Activated CD8-positive, alpha-beta memory T cell treated with anti-CD3 and anti-CD28 coated beads, Interleukin-2, amount 10 ng/mL, durations not matched to agents 7 days and 5 days (primary cell): Measurements from ENCODE around the gene CD274. TPM values are rescaled to one million over a fixed set of nuclear protein-coding genes. Genes with fewer than 3 reads are reported as not detected.
"Not testable (repeated sequence)": the region's sequence is repeated elsewhere in the genome, so short reads cannot be mapped to it uniquely, and the experiment has no call there.

ENCODE experiments used
- ATAC-seq: fragments of 150-1000 bp; cut with Tn5 transposase; one replicate; pipeline ENCODE4 v1.10.0; 2021; ENCODE audit warnings: moderate library complexity
- CTCF ChIA-PET: fragments of 350-600 bp; sonication (Branson Sonifier 250); formaldehyde crosslinking; loops from one replicate; lab custom pipeline; 2021; ENCODE audit warnings: antibody characterized with exemption; lab: Charles Lee
- DNase-seq: peaks from one replicate; pipeline ENCODE4 v3.0.0-alpha.2; 2020
- H3K27ac Mint-ChIP-seq: one replicate; pipeline ENCODE4 v1.8.0; 2021; ENCODE audit warnings: mild to moderate bottlenecking, mixed read lengths
- H3K27me3 Mint-ChIP-seq: one replicate; pipeline ENCODE4 v1.8.0; 2021; ENCODE audit warnings: mixed read lengths
- H3K36me3 Mint-ChIP-seq: one replicate; pipeline ENCODE4 v1.8.0; 2021; ENCODE audit warnings: mild to moderate bottlenecking, mixed read lengths
- H3K4me1 Mint-ChIP-seq: one replicate; pipeline ENCODE4 v1.8.0; 2021; ENCODE audit warnings: mixed read lengths
- H3K4me3 Mint-ChIP-seq: one replicate; pipeline ENCODE4 v1.8.0; 2021; ENCODE audit warnings: mild to moderate bottlenecking, moderate library complexity, mixed read lengths
- H3K9me3 Mint-ChIP-seq: one replicate; pipeline ENCODE4 v1.8.0; 2022; ENCODE audit warnings: low read depth, mixed read lengths
- total RNA-seq, 2 experiments: library from RNA; stranded (reverse); gene quantifications; one replicate each; pipeline ENCODE4 v1.2.3, GENCODE V29; 2021

The CD274 gene
- total RNA-seq, 2 experiments from 2014 or later = 8.3 to 10.4 TPM

- H3K4me3 Mint-ChIP-seq = peak overlapping the region; percentile 7
- H3K4me1 Mint-ChIP-seq = peaks cover 74% of the 10 kb centered on the region
- H3K36me3 Mint-ChIP-seq = peaks cover 40% of the 10 kb centered on the region
- no peaks in the 10 kb centered on the region for H3K27me3 Mint-ChIP-seq
- peak overlapping the region; percentile 59 for H3K27ac Mint-ChIP-seq
- peak; percentile 12 for ATAC-seq
- DNase-seq = no peak
- H3K9me3 Mint-ChIP-seq = no peaks in the 10 kb centered on the region
- CTCF ChIA-PET = interaction anchor here (1.0 to 1.8 kb wide), 2 partner anchors 13 to 145 kb away, joined by 3 to 5 read pairs; no protein-coding TSS in a partner anchor
Measured at GRCh38 chr9:5455181-5455580, 4.8 kb downstream of the CD274 start.

DNA sequence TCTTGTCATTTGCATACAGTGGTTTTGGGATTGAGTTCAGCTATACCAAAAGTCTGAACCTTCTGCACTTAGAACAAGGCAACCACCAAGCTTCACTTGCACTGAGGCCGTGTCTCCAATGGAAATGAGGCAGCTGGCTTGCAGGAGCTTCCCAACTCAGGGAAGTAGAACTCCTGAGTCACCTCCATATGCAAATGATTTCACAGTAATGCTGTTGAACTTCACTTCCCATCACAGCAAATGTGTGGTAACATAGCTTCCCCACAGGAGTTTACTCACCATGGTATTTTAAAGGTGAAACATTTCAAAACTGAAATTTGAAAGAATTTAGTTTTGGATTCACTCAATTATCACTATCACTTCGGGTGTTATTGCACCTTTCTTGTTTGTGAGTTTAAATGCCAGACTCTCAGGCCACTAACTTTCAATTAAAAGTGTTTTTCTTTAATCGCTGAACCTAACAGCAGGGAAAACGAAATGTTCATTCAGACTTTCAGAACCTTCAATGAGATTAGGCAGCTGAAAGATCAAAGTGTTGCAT lies 9.0 kb downstream of the CD274 start:
- peak; percentile 53 for DNase-seq
- CTCF ChIA-PET = interaction anchor here (0.9 to 2.7 kb wide), 7 partner anchors 9 to 141 kb away, joined by 3 to 18 read pairs (median 6); partner anchors contain the start of genes CD274 and PDCD1LG2
- peak overlapping the region; percentile 54 for H3K4me3 Mint-ChIP-seq
- H3K27me3 Mint-ChIP-seq = no peaks in the 10 kb centered on the region
- peaks cover 66% of the 10 kb centered on the region for H3K36me3 Mint-ChIP-seq
- peak overlapping the region; percentile 87 for H3K27ac Mint-ChIP-seq
- no peaks in the 10 kb centered on the region for H3K9me3 Mint-ChIP-seq
- ATAC-seq = peak; percentile 70
- H3K4me1 Mint-ChIP-seq = peaks cover 59% of the 10 kb centered on the region

DNA sequence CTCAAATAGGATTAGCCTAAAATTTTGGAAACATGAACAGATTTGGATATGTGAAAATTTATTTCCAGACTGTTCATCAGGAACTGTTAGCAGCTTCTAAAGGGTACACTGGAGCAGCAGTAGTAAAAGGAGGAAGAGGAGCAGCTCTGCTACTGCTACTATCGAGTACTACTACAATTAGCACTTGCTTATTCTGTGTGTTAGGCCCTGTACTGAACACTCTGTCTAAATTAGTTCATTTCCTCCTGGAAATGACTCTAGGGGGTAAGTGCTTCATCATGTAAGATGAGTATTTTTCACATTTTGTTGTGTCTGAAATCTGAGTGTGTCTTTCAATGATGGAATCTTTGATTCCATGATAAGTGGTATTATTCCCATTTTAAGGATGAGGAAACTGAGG lies 9.8 kb downstream of the CD274 start:
- CTCF ChIA-PET = interaction anchor here (1.4 to 2.7 kb wide), 6 partner anchors 8 to 140 kb away, joined by 3 to 18 read pairs (median 6); partner anchors contain the start of genes CD274 and PDCD1LG2
- H3K4me1 Mint-ChIP-seq = peaks cover 54% of the 10 kb centered on the region
- H3K27me3 Mint-ChIP-seq = no peaks in the 10 kb centered on the region
- peak overlapping the region; percentile 87 for H3K27ac Mint-ChIP-seq
- H3K4me3 Mint-ChIP-seq = peak overlapping the region; percentile 54
- ATAC-seq (peak; percentile 45), DNase-seq (no peak)
- peaks cover 70% of the 10 kb centered on the region for H3K36me3 Mint-ChIP-seq
- no peaks in the 10 kb centered on the region for H3K9me3 Mint-ChIP-seq

GRCh38 chr9:5464831-5465330 lies 14.5 kb downstream of the CD274 start:
- Mint-ChIP-seq H3K36me3 (peaks cover 66% of the 10 kb centered on the region), H3K4me1 (peaks cover 23% of the 10 kb centered on the region)
- H3K4me3 Mint-ChIP-seq, H3K27me3 Mint-ChIP-seq, H3K27ac Mint-ChIP-seq, ATAC-seq, H3K9me3 Mint-ChIP-seq, DNase-seq: not testable (repeated sequence)
- CTCF ChIA-PET = interaction anchor here (0.7 kb wide), 1 partner anchor 1224 kb away, joined by 3 read pairs; no protein-coding TSS in a partner anchor

GRCh38 chr9:5466005-5466404 lies 15.7 kb downstream of the CD274 start:
- ATAC-seq (no peak), DNase-seq (no peak)
- Mint-ChIP-seq H3K9me3 (no peaks in the 10 kb centered on the region), H3K27ac (no peak overlapping the region), H3K27me3 (no peaks in the 10 kb centered on the region), H3K36me3 (peaks cover 62% of the 10 kb centered on the region), H3K4me1 (peaks cover 18% of the 10 kb centered on the region), H3K4me3 (no peak overlapping the region)
- CTCF ChIA-PET = no interaction called here

GRCh38 chr9:5466766-5467165 lies 16.4 kb downstream of the CD274 start:
- Mint-ChIP-seq H3K4me3 (no peak overlapping the region), H3K27me3 (no peaks in the 10 kb centered on the region), H3K27ac (no peak overlapping the region), H3K36me3 (peaks cover 62% of the 10 kb centered on the region), H3K9me3 (no peaks in the 10 kb centered on the region), H3K4me1 (peaks cover 16% of the 10 kb centered on the region)
- no peak for DNase-seq
- CTCF ChIA-PET = interaction anchor here (1.3 kb wide), 1 partner anchor 116 kb away, joined by 3 read pairs; no protein-coding TSS in a partner anchor
- no peak for ATAC-seq

- ATAC-seq (no peak), DNase-seq (no peak)
- H3K36me3 Mint-ChIP-seq = peaks cover 49% of the 10 kb centered on the region
- no peaks in the 10 kb centered on the region for H3K9me3 Mint-ChIP-seq
- no peak overlapping the region for H3K27ac Mint-ChIP-seq
- peaks cover 16% of the 10 kb centered on the region for H3K4me1 Mint-ChIP-seq
- CTCF ChIA-PET = interaction anchor here (1.2 to 1.7 kb wide), 2 partner anchors 9 to 18 kb away, joined by 4 to 5 read pairs; partner anchors contain the start of gene CD274
- no peaks in the 10 kb centered on the region for H3K27me3 Mint-ChIP-seq
- H3K4me3 Mint-ChIP-seq = no peak overlapping the region
Measured at GRCh38 chr9:5468850-5469249, 18.5 kb downstream of the CD274 start.

GRCh38 chr9:5470122-5470521 lies 19.8 kb downstream of the CD274 start:
- H3K4me3 Mint-ChIP-seq = no peak overlapping the region
- peaks cover 43% of the 10 kb centered on the region for H3K36me3 Mint-ChIP-seq
- no peak for ATAC-seq
- no peak overlapping the region for H3K27ac Mint-ChIP-seq
- H3K9me3 Mint-ChIP-seq = no peaks in the 10 kb centered on the region
- CTCF ChIA-PET = no interaction called here
- DNase-seq = no peak
- H3K27me3 Mint-ChIP-seq = no peaks in the 10 kb centered on the region
- H3K4me1 Mint-ChIP-seq = peaks cover 21% of the 10 kb centered on the region

- peaks cover 41% of the 10 kb centered on the region for H3K36me3 Mint-ChIP-seq
- peaks cover 16% of the 10 kb centered on the region for H3K4me1 Mint-ChIP-seq
- no peak overlapping the region for H3K27ac Mint-ChIP-seq
- no peaks in the 10 kb centered on the region for H3K27me3 Mint-ChIP-seq
- DNase-seq (no peak), ATAC-seq (no peak)
- CTCF ChIA-PET = interaction anchor here (1.2 kb wide), 1 partner anchor 21 kb away, joined by 4 read pairs; the partner anchor contains the start of gene CD274
- H3K9me3 Mint-ChIP-seq = no peaks in the 10 kb centered on the region
- H3K4me3 Mint-ChIP-seq = no peak overlapping the region
Measured at GRCh38 chr9:5470816-5471215, 20.5 kb downstream of the CD274 start.

GRCh38 chr9:5475611-5476010 lies 25.3 kb downstream of the CD274 start:
- H3K27ac Mint-ChIP-seq, DNase-seq, ATAC-seq, CTCF ChIA-PET, H3K9me3 Mint-ChIP-seq, H3K27me3 Mint-ChIP-seq, H3K4me3 Mint-ChIP-seq: not testable (repeated sequence)
- Mint-ChIP-seq H3K36me3 (peaks cover 24% of the 10 kb centered on the region), H3K4me1 (peaks cover 29% of the 10 kb centered on the region)

- Mint-ChIP-seq H3K4me3 (no peak overlapping the region), H3K36me3 (peaks cover 15% of the 10 kb centered on the region), H3K4me1 (peaks cover 27% of the 10 kb centered on the region), H3K27me3 (no peaks in the 10 kb centered on the region), H3K9me3 (peaks cover 4% of the 10 kb centered on the region), H3K27ac (no peak overlapping the region)
- DNase-seq = no peak
- CTCF ChIA-PET = no interaction called here
- ATAC-seq = no peak
Measured at GRCh38 chr9:5478206-5478605, 27.9 kb downstream of the CD274 start.

GRCh38 chr9:5479994-5480694 lies 29.8 kb downstream of the CD274 start:
- no peak for DNase-seq
- Mint-ChIP-seq H3K4me3 (no peak overlapping the region), H3K9me3 (peaks cover 4% of the 10 kb centered on the region), H3K4me1 (peaks cover 22% of the 10 kb centered on the region), H3K27ac (peak overlapping the region; percentile 37), H3K27me3 (no peaks in the 10 kb centered on the region), H3K36me3 (peaks cover 13% of the 10 kb centered on the region)
- no peak for ATAC-seq
- CTCF ChIA-PET = interaction anchor here (0.9 to 2.1 kb wide), 4 partner anchors 13 to 30 kb away, joined by 3 to 6 read pairs (median 4); partner anchors contain the start of gene CD274

DNA sequence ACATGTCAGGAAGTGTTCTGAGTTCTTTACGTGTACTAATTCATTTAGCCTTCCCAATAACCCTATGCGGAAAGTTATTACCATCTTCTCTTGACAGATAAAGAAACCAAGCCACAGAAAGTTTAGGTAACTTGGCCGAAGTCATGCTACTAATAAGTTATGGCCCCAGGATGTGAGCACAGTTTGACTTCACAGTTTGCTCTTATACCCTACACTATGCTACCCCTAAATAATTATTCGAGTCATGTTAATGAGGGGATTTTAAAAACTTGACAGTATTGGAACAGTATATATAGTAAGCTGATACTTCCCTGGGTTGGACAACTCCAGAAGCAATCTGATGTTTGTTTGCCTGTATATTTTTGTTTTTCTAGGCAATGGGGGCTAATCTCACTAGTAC lies 30.6 kb downstream of the CD274 start:
- no peaks in the 10 kb centered on the region for H3K27me3 Mint-ChIP-seq
- CTCF ChIA-PET = interaction anchor here (1.2 to 2.1 kb wide), 2 partner anchors 12 to 19 kb away, joined by 4 to 6 read pairs; no protein-coding TSS in a partner anchor
- no peak overlapping the region for H3K27ac Mint-ChIP-seq
- peaks cover 9% of the 10 kb centered on the region for H3K36me3 Mint-ChIP-seq
- H3K4me1 Mint-ChIP-seq = peaks cover 22% of the 10 kb centered on the region
- no peak overlapping the region for H3K4me3 Mint-ChIP-seq
- no peak for DNase-seq
- H3K9me3 Mint-ChIP-seq = peaks cover 4% of the 10 kb centered on the region
- ATAC-seq = no peak
